Fibroblast of skin of scalp (primary cell): Measurements from ENCODE around the gene TBC1D25.
"Not testable (repeated sequence)": the region's sequence is repeated elsewhere in the genome, so short reads cannot be mapped to it uniquely, and the experiment has no call there.

ENCODE experiments used
- DNase-seq: peaks from one replicate; pipeline ENCODE4 v3.0.0-alpha.2; 2013

Gene TBC1D25

DNA sequence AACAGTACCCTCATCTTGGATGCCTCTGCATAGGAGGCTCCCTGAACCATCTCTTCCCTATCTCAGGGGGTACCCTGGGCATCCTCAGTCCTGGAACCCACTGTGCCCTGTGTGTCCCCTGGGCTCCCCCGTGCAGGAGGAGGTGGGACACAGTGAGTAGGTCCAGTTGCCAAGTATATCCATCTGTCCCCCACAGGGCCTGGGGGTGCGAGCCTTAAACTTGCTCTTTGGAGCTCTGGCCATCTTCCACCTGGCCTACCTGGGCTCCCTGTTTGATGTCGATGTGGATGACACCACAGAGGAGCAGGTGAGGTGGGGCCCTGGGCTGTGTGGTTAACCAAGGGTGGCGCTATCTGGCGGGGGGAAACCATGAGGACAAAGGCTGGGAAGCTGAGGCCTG lies 22.5 kb upstream of the TBC1D25 start:
- DNase-seq = no peak

DNA sequence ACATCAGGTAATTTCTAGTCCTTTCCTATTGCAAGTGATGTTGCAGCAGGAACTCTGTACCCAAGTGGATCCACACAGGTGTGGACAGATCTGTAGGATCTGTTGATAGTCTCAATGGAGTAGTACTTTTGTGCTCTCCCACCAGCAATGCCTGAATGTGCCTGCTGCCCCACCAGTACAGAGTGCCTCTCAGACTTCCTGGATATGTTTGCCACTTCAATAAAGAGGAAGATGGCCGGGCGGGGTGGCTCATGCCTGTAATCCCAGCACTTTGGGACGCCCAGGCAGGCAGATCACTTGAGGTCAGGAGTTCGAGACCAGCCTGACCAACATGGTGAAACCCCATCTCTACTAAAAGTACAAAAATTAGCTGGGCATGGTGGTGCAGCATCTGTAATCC lies 20.0 kb upstream of the TBC1D25 start:
- DNase-seq = not testable (repeated sequence)

DNA sequence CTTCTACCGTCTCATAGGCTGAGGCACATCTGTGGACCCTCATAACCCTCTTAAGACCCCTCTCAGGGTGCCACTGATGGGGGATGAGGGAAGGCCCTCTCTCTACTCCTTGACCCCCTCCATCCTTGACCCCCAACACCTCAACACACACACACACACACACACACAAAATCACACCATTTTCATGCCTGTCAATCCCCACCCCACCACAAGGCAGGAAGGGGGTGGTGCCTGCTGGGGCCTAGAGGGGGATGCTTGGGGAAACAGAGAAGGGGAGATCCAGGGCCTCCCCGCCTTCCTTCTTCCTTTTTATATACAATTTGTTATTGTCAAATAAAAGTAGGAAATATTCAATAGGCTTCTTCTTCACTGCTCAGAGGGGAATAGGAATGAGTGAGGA lies 19.1 kb upstream of the TBC1D25 start:
- DNase-seq = no peak

DNA sequence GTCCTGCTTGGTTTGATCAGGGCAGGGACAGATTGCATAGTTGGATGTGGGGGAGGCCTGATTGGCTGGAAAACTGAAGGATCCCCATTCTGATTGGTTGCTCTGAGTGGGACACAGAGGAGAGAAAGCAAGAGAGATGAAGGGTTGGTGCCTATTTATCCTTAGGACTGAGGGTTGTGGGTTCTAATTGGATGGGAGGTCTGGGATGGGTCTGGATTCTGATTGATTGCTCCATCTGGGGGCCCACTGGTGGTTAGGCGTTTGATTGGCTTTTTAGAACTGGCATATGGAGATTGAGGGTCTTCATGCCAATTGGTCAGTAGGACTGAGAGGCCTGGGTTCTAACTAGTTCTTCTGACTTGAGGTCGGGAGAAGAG lies 18.6 kb upstream of the TBC1D25 start:
- no peak for DNase-seq

DNA sequence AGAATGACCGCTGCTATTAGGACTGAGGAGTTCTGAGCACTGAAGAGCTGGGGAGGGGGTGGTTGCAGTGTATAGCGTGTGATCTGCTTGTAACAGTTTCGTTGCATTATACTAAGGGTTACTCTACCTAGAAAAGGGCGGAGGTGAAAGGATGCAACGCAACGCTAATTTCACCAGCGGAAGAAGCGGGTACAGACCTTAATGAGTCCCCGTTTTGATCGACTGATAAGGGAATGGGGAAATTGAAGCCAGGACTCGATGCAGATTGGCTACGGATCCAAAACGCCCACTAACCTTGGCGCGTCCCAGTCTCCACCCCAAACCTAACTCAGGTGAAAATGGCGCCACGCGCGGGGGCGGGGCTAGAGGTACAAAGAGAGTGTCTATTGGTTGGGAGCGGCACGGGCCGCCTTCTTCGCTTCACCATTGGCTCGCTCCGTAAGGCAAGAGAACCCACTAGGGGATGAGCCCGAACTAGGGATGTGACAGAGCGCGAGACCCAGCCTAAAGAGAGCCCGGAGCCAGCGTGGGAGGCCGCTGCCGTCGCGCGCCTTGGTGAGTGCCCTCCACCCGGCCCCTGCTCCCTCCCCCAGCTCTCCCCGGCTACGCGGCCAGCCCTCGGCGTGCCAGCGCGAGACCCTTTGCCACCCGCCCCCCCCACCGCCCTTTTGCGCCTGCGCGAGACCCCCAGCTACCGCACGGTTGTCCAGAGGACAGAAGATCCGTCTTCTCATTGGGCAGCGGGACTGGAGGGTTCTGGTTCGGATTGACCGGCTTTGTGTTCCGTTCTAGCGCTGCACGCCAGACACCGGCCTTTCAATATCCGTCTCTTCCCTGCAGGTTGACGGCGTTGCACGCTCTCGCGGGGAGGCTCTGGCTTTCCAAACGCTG lies 17.9 kb upstream of the TBC1D25 start, which contains the start of gene EBP:
EBP (plus strand) TSS at position 456 of the 891 bp plus-strand sequence. CDS start 1,964 bp downstream, outside the sequence.
- DNase-seq = peak; percentile 81

DNA sequence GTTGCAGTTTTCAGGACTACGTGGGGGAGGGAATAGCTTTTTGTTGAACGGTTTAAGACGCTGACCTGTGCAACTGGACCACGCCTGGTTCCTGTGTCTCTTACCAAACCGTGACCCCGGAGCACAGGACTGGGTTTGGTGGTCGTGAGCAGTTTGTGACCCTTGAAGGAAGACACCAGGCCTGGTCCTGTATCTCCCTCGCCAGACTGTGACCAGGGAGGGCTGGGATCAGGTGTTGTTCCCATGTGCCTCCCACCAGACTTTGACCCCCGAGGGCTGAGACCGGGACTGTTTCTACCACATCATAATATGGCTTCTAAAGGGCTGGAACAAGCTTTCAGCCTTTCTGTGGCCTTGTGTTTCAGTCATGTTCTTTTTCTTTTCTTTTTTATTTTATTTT lies 17.2 kb upstream of the TBC1D25 start:
- no peak for DNase-seq

DNA sequence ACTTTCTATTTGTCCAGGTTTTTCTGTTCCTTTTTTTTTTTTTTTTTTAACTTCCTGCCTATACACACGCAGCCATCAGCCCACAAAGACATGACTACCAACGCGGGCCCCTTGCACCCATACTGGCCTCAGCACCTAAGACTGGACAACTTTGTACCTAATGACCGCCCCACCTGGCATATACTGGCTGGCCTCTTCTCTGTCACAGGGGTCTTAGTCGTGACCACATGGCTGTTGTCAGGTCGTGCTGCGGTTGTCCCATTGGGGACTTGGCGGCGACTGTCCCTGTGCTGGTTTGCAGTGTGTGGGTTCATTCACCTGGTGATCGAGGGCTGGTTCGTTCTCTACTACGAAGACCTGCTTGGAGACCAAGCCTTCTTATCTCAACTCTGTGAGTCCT lies 15.8 kb upstream of the TBC1D25 start:
- DNase-seq = no peak

DNA sequence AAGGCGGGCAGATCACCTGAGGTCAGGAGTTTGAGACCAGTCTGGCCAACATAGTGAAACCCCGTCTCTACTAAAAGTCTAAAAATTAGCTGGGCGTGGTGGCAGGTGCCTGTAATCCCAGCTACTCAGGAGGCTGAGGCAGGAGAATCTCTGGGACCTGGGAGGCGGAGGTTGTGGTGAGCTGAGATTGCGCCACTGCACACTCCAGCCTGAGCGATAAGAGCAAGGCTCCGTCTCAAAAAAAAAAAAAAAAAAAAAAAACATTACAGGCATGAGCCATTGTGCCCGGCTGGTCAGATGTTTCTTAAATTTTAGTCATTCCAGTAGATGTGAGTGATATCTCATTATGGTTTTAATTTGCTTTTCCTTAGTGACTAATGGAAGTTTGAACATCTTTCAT lies 13.7 kb upstream of the TBC1D25 start:
- DNase-seq = not testable (repeated sequence)

DNA sequence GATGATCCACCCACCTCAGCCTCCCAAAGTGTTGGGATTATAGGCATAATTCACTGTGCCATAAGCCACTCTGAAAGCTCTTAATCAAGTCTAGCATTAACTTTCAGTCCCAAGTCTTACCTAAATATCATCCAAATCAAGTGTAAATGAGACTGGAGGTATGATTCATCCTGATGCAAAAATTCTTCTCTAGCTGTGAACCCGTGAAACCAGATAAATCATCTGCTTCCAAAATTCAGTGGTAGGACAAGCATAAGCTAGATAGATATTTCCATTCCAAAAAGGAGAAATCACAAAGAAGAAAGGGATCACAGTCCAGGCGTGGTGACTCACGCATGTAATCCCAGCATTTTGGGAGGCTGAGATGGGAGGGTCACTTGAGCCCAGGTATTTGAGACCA lies 8.8 kb upstream of the TBC1D25 start:
- no peak for DNase-seq

DNA sequence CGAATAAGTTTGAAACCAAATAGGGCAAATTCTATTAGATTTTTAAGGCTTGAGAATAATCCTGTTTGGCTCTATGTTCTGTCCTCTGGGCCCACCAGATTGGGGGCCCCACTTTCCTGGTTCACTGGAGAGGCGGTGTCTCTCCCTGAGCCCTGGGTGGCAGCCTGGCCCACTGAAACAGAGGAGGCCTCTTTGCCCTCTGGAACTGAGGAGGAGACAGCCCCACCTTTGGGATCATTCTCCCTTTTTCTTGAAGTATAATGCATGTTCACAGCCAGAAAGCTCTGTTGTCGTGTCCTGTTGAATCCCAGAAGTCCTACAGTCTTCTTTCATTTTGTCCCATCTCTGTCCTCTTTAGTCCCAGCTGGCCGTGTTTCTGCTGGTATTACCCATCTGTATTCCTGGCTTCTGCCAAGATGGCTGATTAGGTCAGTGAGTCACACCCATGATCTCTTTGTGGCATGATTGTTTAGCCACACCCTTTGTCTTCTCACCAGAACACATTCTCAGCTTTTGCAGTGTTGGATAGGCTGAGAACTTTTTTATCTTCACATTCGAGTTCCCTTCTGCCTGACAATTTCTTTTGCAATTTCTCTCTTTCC lies 8.1 kb upstream of the TBC1D25 start:
- DNase-seq = peak; percentile 68

DNA sequence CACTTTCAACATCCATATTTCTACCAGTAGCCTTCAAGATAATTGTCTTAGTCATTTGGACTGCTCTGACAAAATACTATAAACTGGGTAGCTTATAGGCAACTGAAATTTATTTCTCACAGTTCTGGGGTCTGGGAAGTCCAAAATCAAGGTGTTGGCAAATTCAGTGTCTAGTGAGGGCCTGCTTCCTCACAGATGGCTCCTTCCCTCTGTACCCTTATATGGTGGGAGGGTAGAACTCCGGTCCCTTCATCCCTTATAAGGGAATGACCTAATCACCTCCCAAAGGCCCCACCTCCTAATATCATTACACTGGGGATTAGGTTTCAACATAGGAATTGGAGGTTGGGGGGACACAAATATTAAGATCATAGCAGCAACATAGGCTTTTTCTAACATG lies 7.4 kb upstream of the TBC1D25 start:
- no peak for DNase-seq

DNA sequence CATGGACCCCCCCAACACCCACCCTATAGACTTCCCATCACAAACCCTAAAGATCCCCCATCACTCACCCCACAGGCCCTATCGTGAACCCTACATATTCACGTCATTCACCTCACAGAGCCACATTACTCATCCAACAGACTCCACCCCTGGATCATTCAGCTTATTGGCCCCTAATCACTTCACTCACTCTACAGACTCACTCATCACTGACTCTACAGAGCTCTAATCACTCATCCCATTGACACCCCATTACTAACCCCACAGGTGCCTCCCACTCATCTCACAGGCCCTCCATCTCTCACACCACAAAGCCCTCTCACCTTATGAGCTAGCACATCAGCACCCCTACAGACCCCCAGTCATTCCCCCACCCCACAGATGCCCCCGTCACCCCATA lies 6.3 kb upstream of the TBC1D25 start:
- DNase-seq = no peak

DNA sequence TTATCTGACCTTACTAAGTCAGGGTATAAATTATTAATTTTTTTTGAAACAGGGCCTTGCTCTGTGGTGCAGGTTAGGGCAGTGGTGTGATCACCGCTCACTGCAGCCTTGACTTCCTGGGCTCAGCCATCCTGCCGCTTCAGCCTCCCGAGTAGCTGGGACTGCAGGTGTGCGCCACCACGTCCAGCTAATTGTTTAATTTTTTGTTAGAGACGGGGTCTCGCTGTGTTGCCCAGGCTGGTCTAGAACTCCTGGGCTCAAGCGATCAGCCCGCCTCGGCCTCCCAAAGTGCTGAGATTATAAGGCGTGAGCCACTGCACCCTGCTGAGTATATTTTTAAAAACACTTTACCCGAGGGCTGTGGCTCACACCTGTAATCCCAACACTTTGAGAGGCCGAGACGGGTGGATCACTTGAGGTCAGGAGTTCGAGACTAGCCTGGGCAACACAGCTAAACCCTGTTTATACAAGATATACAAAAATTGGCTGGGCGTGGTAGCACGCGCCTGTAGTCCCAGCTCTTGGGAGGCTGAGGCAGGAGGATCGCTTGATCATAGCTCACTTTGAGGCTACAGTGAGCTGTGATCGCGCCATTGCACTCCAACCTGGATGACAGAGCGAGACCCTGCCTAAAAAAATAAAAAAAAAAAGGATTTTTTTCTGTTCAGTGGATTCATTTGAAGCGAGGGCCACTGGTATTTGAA lies 721 bp upstream of the TBC1D25 start:
- no peak for DNase-seq

DNA sequence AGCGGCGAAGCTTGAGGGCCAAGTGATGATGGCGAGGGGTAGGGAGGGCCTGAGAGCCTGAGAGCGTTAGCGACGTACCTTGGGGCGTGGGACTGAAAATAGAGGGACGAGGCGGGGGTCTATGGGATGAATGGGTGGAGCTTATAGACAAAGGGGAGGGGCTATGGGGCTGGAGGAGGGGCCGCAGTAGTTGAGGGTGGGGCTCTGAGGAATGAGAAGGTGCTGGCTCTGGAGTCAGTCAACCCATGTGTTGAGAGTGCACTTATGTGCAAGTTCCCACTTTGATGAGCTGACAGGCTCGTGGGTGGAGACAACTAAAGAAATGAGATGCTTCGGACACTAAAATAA lies 488 bp downstream of the TBC1D25 start:
- peak; percentile 36 for DNase-seq

DNA sequence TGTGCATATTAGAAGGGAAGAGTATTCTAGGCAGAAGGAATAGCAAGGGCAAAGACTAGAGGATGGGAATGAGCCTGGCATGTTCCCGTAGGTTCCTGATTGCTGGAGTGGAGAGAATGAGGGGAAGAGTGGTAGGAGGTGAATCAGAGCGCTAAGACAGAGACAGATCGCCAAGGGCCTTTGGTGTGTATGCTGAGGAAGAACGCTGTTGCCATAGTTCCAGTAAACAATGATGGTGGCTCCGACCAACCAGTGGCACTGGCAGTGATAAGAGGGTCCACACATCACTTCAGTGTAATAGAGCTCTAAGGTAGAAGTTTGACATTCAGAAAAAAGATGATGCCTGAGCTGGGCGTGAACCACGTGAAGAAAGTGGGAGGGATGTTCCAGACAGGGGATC lies 966 bp downstream of the TBC1D25 start:
- no peak for DNase-seq

DNA sequence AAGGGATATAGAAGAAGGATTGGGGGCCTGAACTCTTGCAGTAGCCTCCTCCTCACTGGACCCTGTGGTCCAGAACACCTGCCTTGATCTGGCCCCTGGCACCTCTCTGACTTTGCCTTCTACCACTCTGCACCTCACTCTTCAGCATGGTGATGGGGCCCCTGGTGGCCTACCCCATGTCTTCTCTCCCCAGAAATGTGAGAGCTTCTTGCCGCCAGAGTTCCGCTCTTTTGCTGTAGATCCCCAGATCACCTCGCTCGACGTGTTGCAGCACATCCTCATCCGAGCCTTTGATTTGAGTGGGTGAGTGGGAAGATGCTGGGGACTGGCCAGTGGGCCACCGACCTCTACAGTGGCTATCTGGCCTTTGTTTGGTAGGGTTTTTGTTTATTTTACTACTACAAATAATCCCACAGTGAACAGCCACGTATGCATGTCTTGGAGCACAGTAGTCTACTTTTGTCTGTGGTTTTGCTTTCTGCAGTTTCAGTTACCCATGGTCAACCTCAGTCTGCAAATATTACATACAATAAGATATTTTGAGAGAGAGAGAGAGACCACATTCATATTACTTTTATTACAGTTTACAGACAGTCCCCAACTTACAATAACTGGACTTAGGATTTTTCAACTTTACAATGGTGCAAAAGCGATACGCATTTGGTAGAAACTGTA lies 1.8 kb downstream of the TBC1D25 start:
- DNase-seq = no peak

DNA sequence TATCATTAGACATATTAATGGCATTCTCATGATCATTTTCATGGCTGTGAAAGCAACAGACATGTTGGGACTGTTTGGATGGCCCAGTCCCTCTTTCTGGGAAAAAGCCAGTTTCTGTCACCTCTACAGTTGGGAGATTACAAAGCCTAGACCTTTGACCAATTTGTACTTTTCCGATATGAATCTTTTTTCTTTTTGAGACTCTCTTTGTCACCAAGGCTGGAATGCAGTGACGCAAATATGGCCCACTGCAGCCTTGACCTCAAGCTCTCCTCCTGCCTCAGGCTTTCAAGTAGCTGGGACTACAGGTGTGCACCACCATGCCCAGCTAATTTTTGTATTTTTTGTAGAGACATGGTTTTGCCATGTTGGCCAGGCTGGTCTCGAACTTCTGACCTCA lies 9.4 kb downstream of the TBC1D25 start:
- DNase-seq = no peak

DNA sequence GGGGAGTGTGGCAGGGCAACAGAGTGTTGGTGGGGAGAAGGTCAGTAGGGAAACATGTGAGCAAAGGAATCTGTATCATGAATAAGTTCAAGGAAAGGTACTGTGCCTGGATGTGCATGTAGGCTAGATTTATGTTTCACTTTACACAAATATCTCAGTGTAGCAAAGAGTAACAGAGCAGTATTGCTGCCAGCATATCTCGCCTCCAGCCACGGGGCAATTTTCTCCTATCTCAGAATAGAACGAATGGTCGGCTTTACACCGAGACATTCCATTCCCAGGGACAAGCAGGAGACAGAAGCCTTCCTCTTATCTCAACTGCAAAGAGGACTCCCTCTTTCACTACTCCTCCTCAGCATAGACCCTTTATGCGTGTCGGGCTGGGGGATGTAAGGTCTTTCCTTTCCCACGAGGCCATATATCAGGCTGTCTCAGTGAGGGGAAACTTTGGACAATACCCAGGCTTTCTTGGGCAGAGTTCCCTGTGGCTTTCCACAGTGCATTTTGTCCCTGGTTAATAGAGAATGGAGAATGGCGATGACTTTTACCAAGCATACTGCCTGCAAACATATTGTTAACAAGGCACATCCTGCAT lies 16.3 kb downstream of the TBC1D25 start:
- DNase-seq = not testable (repeated sequence)

DNA sequence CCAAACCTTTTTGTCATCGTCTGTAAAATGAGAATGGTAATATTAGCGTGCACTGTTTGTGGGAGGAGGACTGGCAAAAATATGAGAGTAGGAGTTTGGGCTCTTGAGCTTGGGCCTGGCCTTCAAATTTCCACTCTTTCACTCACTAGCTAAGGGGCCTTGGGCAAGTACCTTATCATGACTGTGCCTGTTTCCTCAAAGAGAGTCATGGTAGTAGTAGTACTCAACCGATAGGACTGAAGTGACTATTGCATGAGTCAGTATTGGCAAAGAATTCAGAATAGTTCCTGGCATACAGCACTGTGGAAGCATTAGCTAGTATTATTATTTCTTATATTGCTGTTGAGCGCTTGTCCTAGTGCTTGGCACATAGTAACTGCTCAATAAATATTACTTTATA lies 18.8 kb downstream of the TBC1D25 start:
- peak; percentile 59 for DNase-seq

DNA sequence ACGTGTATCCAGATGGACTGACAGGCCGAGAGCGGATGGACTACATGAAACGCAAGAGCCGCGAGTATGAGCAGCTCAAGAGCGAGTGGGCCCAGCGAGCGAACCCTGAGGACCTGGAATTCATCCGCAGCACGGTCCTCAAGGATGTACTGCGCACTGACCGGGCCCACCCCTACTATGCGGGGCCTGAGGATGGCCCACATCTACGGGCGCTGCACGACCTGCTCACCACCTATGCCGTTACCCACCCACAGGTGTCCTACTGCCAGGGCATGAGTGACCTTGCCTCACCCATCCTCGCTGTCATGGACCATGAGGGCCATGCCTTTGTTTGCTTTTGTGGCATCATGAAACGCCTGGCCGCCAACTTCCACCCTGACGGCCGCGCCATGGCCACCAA lies 20.1 kb downstream of the TBC1D25 start:
- DNase-seq = no peak

DNA sequence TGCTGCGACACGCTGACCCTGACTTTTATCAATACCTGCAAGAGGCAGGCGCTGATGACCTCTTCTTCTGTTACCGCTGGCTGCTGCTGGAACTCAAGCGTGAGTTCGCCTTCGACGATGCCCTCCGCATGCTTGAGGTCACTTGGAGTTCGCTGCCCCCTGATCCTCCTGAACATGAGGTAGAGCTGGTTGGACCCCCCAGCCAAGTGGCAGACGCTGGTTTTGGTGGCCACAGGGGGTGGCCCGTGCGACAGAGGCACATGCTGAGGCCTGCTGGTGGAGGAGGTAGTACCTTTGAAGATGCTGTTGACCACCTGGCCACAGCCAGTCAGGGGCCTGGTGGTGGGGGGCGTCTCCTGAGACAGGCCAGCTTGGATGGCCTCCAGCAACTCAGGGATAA lies 20.5 kb downstream of the TBC1D25 start:
- DNase-seq = no peak

DNA sequence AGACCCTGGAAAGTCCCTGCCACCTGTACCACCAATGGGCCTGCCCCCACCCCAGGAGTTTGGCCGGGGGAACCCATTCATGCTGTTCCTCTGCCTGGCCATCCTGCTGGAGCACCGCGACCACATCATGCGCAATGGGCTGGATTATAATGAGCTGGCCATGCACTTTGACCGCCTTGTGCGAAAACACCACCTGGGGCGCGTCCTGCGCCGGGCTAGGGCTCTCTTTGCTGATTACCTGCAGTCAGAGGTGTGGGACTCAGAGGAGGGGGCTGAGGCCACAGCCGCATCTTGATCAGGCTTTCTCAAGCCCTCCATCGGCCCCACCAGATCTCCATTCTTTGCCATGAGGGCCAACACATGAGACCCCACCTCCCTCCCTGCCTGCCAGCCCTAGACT lies 21.2 kb downstream of the TBC1D25 start:
- DNase-seq = no peak

DNA sequence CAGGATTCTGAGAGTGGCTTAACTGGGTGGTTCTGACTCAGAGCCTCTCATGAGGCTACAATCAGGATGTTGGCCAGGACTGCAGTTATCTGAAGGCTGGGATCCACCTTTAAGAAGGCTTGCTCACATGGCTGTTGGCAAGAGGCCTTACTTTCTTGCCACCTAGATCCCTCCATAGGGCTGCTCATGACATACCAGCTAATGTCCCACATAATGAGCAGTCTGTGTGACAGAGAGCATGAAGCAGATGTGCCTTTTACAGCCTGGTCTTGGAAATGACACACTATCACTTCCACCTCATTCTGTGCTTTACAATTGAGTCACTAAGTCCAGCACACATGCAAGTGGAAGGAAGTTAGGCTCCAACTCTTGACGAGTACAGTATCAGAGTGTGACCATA lies 30.4 kb downstream of the TBC1D25 start:
- DNase-seq = no peak
